ENCODE data around the gene MVB12B. TPM values are rescaled to one million over a fixed set of nuclear protein-coding genes. Genes with fewer than 3 reads are reported as not detected.

Gene MVB12B
- total RNA-seq, 1 experiment from 2014 or later, result 10.9 TPM

- TF ChIP-seq REST (IDR thresholded peaks at IDR 0.05; ENCODE audit: low read depth) (no peak), FOSL1 (IDR thresholded peaks at IDR 0.05; ENCODE audit: low read depth) (no peak), CEBPB (IDR thresholded peaks at IDR 0.05; ENCODE audit: low read depth) (no peak), EGR1 (IDR thresholded peaks at IDR 0.05; ENCODE audit: low read depth) (no peak), POLR2AphosphoS5 (IDR thresholded peaks at IDR 0.05; ENCODE audit: low read depth, low read length) (no peak), EZH2phosphoT487 (IDR thresholded peaks at IDR 0.05; ENCODE audit: borderline replicate concordance) (no peak), TCF7L2 (IDR thresholded peaks at IDR 0.05; ENCODE audit: borderline replicate concordance, extremely low read depth, insufficient read depth, insufficient read length) (no peak)
- TF ChIP-seq, protein P1, sequence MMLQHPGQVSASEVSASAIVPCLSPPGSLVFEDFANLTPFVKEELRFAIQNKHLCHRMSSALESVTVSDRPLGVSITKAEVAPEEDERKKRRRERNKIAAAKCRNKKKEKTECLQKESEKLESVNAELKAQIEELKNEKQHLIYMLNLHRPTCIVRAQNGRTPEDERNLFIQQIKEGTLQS (IDR thresholded peaks at IDR 0.05), result no peak
These were observed 4.9 kb upstream of the MVB12B start (continued) for GRCh38 chr9:126321742-126322141.

DNA sequence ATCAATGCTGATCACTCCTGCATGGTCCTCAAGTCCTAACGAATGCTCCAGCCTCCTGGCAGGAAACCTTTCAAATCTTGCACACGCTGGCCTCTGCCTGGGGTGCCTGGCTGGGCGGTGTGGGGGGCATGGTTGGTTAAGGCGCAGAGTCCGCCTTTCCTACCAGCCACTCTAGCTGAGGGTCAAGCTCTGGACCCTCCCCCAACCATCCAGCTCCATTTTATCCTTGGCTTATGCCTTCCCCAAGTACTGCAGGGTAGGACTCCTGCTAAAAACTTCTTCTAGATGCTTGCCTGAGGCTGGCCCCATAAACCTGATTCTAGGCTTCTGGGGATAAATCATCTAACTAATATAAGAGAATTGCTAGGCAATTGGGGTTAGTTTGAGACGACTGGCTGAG is 808 bp upstream of the MVB12B start:
- Histone ChIP-seq H4K20me1 (ENCODE audit: insufficient read depth) (no peaks in the 10 kb centered on the region), H3K27me3 (ENCODE audit: insufficient read depth, low read length) (no peaks in the 10 kb centered on the region), H3K9me2 (ENCODE audit: insufficient read depth) (no peaks in the 10 kb centered on the region), H3K27ac (ENCODE audit: low read depth, low read length) (no peak overlapping the region), H3K4me3 (replicated peaks in 1 of 2; ENCODE audit: low read depth in 1 of 2, low read length in 2 of 2) (peak overlapping the region; percentile 52 to 66), H3K9me3 (ENCODE audit: control insufficient read depth in 1 of 2, insufficient read depth in 1 of 2, low read depth in 1 of 2, low read length in 2 of 2) (0 out of 4 replicates have a peak, but pooled peaks cover 0 to 5% of the 10 kb centered on the region in 2 experiments), H3K36me3 (ENCODE audit: control insufficient read depth in 1 of 2, insufficient read depth in 2 of 2, low read length in 2 of 2) (no peaks in the 10 kb centered on the region), H2AFZ (ENCODE audit: low read depth, low read length, poor library complexity, severe bottlenecking) (peak overlapping the region; percentile 92), H3K4me2 (ENCODE audit: low read length) (peak overlapping the region; percentile 92), H3K79me2 (ENCODE audit: insufficient read depth, low read length) (peaks cover 4% of the 10 kb centered on the region; the same call in 1 of the 2 replicates), H3K4me1 (ENCODE audit: control insufficient read depth in 1 of 2, insufficient read depth in 2 of 2, low read length in 2 of 2) (peaks cover 5 to 18% of the 10 kb centered on the region in 2 experiments; a peak in 3 of 4 replicates), H3K9ac (ENCODE audit: low read length) (peak overlapping the region; percentile 69)
- ATAC-seq (0 out of 2 replicates have a peak, but pooled peaks have one; percentile 4), DNase-seq (ENCODE audit: low read depth, low spot score) (no peak)
- ChIA-PET RAD21 (ENCODE audit: low non-redundant PET in 1 of 2, low total read pairs in 2 of 2, uncharacterized antibody in 2 of 2, unreplicated experiment in 2 of 2) (no interaction called here), POLR2A (no interaction called here), CTCF (interaction anchor here (1.1 kb wide), 1 partner anchor 23 kb away, joined by 3 read pairs; no protein-coding TSS in a partner anchor)
- no TSS peak for BruUV-seq (replicated peaks)
- TF ChIP-seq ZFX (IDR thresholded peaks at IDR 0.05) (no peak), POLR2AphosphoS5 (IDR thresholded peaks at IDR 0.05; ENCODE audit: low read depth, low read length) (no peak), FOSL1 (IDR thresholded peaks at IDR 0.05; ENCODE audit: low read depth) (no peak), ELF1 (IDR thresholded peaks at IDR 0.05; ENCODE audit: borderline replicate concordance, low read depth) (no peak), SP1 (IDR thresholded peaks at IDR 0.05; ENCODE audit: low read depth) (no peak), CTCF (IDR thresholded peaks at IDR 0.05 in 2 of 3, conservative IDR thresholded peaks at IDR 0.05 in 1 of 3; ENCODE audit: borderline replicate concordance in 1 of 3, insufficient read depth in 1 of 3, low read depth in 2 of 3, low read length in 2 of 3) (no peak), POLR2A (IDR thresholded peaks at IDR 0.05; ENCODE audit: borderline replicate concordance, extremely low read depth, insufficient read depth, insufficient read length) (no peak), RAD21 (IDR thresholded peaks at IDR 0.05; ENCODE audit: low read depth) (no peak)
- TF ChIP-seq, protein P2, sequence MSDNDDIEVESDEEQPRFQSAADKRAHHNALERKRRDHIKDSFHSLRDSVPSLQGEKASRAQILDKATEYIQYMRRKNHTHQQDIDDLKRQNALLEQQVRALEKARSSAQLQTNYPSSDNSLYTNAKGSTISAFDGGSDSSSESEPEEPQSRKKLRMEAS (IDR thresholded peaks at IDR 0.05), result no peak
- TF ChIP-seq, protein P1 (IDR thresholded peaks at IDR 0.05), result no peak
- intact Hi-C loops (cut with micrococcal nuclease), result no loop called here

Data from HCT116 (cell line).